Measurements from ENCODE around the gene GPER1.
"Not testable (repeated sequence)": the region's sequence is repeated elsewhere in the genome, so short reads cannot be mapped to it uniquely, and the experiment has no call there.

The GPER1 gene

DNA sequence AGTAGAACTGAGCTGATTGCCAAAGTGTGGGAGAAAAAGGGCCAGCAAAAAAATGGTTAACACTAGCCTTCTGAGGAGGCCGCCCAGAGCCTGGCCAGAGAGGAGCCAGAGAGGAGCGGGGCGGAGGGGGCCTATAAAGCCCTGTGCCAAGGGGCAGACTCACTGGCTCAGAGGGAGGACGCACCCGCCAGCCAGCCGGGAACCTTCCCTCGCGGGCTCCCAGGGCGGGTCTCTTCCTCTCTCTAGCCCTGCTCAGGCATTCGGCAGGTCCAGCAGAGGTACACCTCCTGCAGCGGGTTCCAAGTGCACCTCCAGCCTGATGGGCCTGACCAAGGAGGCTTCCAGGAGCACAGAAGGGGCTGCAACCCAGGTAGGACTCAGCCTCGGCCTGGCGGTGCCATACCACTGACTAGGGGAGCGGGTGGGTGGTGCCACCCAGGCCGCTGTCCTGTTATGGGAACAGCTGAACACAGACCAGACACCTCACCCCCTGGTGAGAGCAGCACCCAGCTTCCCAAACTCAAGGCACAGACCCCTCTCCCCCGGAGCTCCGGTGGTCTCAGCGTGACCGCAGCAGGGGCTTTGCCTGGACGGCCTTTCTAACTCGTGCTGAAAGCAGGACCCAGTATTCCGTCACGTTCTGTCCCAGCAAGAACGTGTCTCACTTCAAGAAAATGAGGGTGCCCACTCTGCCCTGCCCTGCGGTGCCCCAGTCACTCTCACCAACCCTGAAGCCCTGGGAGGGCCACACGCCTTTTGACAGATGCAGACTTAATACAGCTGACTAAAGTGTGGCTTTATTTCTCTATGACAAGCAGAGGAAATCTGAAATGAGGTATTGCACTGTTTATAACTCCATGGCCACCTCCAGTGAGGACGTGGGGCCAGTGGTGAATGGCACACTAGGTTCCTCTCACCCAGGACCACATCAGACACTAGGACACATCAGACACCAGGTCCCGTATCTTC is at the start of gene GPER1:
TSS of gene GPER1 (plus strand) at position 162 of the 969 bp plus-strand sequence. CDS start 3,616 bp downstream, outside the sequence.
- DNase-seq (ENCODE audit: insufficient read length, low spot score) (no peak), FAIRE-seq (no peak)
- TF ChIP-seq, protein P1, sequence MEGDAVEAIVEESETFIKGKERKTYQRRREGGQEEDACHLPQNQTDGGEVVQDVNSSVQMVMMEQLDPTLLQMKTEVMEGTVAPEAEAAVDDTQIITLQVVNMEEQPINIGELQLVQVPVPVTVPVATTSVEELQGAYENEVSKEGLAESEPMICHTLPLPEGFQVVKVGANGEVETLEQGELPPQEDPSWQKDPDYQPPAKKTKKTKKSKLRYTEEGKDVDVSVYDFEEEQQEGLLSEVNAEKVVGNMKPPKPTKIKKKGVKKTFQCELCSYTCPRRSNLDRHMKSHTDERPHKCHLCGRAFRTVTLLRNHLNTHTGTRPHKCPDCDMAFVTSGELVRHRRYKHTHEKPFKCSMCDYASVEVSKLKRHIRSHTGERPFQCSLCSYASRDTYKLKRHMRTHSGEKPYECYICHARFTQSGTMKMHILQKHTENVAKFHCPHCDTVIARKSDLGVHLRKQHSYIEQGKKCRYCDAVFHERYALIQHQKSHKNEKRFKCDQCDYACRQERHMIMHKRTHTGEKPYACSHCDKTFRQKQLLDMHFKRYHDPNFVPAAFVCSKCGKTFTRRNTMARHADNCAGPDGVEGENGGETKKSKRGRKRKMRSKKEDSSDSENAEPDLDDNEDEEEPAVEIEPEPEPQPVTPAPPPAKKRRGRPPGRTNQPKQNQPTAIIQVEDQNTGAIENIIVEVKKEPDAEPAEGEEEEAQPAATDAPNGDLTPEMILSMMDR (IDR thresholded peaks at IDR 0.05; ENCODE audit: insufficient read depth, missing control alignments): no peak

DNA sequence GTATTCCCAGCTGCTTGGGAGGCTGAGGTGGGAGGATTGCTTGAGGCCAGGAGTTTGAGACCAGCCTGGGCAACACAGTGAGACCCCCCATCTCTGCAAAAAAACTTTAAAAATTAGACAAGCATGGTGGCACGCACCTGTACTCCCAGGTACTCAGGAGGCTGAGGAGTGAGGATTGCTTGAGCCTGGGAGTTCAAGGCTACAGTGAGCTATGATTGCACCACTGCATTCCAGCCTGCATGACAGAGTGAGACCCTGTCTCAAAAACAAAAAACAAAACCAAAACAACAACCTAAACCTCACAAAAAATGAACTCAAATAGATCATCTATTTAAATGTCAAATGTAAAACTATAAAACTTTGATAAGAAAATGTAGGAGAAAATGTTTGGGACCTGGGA is 47.7 kb upstream of the GPER1 start:
- not testable (repeated sequence) for FAIRE-seq; DNase-seq (ENCODE audit: insufficient read length, low spot score)

DNA sequence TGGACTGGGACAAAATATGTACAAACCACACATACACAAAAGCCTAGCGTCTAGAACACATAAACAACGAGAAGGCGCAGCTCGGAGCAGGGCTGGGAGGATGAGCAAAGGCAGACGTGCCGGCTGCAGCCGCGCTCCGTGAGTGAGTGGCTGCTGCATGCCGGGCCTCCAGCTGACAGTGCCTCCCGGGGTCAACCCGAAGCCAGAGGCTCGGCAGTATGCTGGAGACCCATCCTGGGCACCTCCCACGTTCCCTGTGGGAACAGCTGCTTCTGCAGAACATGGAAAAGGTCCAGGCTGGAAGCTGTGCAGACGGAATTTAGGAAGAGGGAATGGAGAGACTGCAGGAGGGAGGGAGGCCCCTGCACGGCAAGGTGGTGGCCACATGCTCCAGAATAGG is 47.1 kb upstream of the GPER1 start:
- TF ChIP-seq, protein P1 (IDR thresholded peaks at IDR 0.05; ENCODE audit: insufficient read depth, missing control alignments): no peak
- FAIRE-seq: no peak
- no peak for DNase-seq (ENCODE audit: insufficient read length, low spot score)

DNA sequence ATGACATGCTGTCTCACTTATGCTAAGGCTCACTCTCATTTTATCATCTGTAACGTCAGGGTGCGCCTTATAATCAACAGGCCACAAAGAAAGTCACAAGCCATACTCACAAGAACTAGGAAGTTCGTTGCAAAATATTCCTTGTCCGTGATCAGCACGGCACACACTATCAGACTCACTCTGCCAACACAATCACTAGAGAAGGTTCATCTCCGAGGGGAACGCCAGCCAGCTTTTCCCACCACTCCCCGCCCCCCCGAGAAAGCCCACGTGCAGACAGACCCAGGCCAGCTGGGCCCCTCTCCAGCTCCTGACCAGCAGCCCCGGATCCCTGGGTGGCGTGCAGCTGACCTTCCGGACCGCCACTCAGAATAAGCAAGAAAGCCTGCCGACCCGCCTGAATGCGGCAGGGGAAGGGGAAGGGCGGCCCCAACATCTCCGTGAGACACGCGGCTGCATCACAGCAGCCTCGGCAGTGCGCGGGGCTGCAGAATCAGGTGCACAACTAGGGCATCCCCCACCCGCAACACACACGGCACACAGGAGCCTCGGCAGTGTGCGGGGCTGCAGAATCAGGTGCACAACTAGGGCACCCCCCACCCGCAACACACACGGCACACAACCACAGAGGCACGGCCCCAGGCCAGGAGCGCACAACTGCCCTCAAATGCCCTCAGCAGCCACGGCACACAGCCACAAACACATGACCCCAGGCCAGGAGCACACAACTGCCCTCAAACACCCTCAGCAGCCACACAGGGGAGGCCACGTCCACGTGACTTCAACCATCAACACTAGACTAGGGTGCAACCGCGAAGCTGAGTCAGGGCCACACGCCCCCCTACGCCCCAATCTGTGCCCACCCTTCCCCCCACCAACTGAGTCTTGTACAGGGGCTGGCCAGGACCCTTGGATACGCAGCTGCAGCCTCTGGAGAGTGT is 46.1 kb upstream of the GPER1 start:
- FAIRE-seq (no peak), DNase-seq (ENCODE audit: insufficient read length, low spot score) (no peak)
- TF ChIP-seq, protein P1 (IDR thresholded peaks at IDR 0.05; ENCODE audit: insufficient read depth, missing control alignments): no peak

DNA sequence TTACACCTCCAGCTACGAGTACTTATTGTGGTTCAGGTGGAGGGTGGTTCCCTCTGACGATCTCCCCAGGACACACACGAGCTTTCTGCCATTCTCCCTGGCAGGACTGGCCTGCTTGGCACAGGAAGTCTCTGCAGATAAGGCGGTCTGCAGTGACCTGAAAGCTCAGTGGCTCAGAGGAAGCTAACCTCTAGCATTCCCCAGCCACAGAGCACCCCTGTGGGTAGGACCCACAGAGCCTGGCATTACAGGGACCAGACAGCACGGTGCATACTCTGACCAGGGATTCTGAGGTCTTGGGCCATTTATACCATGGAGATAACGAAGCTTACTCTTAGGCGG is 45.5 kb upstream of the GPER1 start:
- DNase-seq (ENCODE audit: insufficient read length, low spot score) (no peak), FAIRE-seq (no peak)
- TF ChIP-seq, protein P1 (IDR thresholded peaks at IDR 0.05; ENCODE audit: insufficient read depth, missing control alignments): no peak

DNA sequence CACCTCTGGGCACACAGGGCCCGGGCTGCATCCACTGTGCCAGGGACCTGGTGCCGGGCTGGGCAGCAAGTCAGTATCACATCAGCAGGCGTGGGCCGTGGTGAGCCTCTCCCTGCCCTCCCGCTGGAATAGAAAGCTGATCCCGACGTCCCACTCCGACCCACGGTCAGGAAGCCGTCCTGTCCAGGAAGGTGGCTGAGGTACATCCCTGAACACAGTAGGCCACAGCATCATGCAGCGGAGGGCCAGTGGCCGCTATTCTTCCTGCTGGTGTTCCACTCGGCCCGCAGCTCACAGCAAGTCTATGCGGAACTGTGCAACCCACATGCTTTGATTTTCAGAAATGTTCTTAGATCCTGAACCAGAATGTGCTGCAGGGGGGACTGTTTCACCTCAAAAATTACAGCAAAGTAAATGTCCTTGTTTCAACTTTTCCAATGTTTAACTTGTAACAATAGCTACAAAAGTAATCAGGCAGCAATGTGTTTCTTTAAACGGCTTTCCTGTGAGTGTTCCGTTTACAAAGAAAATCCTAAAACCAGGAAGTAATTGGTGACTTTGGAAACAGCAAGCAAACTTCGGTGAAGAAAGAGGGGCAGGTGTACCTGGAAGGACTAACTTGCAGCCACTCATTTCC is 44.2 kb upstream of the GPER1 start:
- FAIRE-seq: no peak
- TF ChIP-seq, protein P1 (IDR thresholded peaks at IDR 0.05; ENCODE audit: insufficient read depth, missing control alignments): no peak
- no peak for DNase-seq (ENCODE audit: insufficient read length, low spot score)

All from D721Med (cell line).